GM08714 (cell line): ENCODE data around the gene OCA2.
"Not testable (repeated sequence)": the region's sequence is repeated elsewhere in the genome, so short reads cannot be mapped to it uniquely, and the experiment has no call there.

Source experiments
- H3K4me3 ChIP-seq: fragments of 200-500 bp; sonication (Bioruptor generic); 2 replicates; pipeline ENCODE4 v1.5.1; 2014; ENCODE audit warnings: mild to moderate bottlenecking, low read length, inconsistent platforms
- ZNF274 ChIP-seq: IDR thresholded peaks from 2 replicates; pipeline ENCODE4 v1.6.1; 2012; ENCODE audit warnings: mild to moderate bottlenecking, low read depth, low read length

Gene OCA2

DNA sequence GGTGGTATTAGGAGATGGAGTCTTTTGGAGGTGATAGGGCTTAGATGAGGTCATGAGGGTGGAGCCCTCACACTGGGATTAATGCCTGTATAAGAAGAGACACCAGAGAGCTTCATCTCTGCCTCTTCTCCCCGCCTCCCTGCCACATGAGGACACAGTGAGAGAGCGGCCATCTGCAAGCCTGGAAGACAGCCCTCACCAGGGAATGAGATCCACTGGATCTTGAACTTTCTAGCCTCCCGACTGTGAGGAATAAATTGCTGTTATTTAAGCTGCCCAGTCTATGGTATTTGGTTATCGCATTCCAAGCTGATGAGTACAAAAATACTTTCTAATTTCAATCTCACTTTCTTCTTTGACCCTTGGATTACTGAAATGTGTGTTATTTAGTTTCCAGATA is 121.4 kb downstream of the OCA2 start:
- H3K4me3 ChIP-seq: no peak overlapping the region
- TF ChIP-seq ZNF274: no peak

DNA sequence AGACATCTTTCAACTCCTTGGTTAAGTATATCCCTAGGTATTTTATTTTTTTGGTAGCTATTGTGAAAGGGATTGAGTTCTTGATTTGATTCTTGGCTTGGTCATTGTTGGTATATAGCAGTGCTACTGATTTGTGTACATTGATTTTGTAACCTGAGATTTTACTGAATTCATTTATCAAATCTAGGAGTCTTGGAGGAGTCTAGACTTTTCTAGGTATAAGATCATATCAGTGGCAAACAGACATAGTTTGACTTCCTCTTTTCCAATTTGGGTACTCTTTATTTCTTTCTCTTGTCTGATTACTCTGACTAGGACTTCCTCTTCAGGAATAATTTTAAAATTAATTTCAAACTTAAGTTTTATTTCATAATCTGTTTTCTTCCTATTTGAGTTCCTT is 125.2 kb downstream of the OCA2 start:
- TF ChIP-seq ZNF274: no peak
- H3K4me3 ChIP-seq: no peak overlapping the region

DNA sequence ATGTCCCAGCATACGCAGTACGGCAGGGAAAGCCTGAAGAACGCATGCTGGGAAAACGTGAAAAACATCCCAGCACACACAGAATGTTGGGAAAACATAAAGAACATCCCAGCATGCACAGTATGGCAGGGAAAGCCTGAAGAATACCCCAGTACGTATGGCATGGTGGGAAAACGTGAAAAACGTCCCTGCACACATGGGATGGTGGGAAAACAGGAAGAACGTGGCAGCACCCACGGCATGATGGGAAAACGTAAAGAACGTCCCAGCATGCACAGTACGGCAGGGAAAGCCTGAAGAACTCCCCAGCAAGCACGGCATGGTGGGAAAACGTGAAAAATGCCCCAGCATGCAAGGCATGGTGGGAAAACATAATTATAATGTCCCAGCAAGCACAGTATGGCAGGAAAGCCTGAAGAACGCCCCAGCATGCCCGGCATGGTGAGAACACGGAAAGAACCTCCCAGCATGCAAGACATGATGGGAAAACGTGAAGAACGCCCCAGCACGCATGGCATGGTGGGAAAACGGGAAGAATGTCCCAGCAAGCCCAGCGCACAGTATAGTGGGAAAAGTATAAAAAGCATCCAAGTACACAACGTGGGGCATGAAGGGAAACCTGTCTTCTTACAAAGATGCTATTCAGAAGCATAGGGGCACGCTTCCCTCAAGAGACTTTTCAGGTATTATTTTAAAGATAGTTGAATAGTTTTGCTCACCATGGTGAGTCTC is 128.3 kb downstream of the OCA2 start:
- TF ChIP-seq ZNF274: no peak
- H3K4me3 ChIP-seq: no peak overlapping the region

DNA sequence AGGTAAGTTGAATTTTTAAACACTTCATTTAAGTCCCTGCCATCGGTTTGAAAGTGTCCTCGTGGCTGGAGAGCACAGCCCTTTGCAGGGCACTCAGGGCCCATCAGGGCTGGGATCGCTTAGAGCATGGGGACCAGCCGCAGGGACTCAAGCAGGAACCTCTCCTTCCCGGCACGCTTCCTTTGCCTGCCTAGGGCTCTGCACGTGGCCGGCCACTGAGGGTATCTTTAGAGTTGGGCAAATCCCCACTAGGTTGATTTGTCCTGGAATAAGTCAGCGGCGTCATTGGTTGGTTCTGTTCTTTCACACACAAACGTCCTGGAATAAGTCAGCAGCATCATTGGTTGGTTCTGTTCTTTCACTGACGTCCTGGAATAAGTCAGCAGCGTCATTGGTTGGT is 131.6 kb downstream of the OCA2 start:
- no peak overlapping the region for H3K4me3 ChIP-seq
- no peak for TF ChIP-seq ZNF274

DNA sequence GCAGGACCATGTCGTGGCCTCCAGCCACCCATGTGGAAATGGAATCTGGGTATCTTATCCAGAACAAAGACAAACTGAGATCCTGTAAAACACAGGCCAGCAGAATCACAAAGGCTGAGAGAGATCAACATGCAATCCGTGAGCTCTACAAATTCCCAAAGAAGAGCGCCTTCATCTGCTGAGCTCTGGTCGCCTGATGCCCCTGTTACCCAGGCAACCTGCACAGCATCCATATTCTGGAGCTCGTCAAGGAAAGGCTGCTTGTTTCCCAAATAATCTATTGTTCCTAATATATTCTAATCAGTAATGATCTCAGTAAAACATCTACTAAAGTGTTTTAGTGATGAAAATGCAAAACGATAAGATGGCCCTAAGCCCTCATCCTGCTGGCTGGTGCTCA is 133.6 kb downstream of the OCA2 start:
- H3K4me3 ChIP-seq: no peak overlapping the region
- no peak for TF ChIP-seq ZNF274

DNA sequence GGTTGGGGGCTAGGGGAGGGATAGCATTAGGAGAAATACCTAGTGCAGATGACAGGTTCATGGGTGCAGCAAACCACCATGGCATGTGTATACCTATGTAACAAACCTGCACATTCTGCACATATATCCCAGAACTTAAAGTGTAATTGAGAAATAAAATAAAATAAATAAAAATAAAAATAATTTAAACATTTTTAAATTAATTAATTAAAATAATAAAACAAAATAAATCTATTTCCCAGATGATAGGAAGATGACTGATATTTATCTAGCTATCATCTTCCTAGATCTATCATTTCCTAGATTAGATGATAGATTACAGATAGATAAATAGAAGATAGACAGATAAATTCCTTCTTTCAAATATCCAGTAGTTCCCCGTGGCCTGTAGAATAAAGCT is 137.3 kb downstream of the OCA2 start:
- no peak for TF ChIP-seq ZNF274
- H3K4me3 ChIP-seq: no peak overlapping the region

DNA sequence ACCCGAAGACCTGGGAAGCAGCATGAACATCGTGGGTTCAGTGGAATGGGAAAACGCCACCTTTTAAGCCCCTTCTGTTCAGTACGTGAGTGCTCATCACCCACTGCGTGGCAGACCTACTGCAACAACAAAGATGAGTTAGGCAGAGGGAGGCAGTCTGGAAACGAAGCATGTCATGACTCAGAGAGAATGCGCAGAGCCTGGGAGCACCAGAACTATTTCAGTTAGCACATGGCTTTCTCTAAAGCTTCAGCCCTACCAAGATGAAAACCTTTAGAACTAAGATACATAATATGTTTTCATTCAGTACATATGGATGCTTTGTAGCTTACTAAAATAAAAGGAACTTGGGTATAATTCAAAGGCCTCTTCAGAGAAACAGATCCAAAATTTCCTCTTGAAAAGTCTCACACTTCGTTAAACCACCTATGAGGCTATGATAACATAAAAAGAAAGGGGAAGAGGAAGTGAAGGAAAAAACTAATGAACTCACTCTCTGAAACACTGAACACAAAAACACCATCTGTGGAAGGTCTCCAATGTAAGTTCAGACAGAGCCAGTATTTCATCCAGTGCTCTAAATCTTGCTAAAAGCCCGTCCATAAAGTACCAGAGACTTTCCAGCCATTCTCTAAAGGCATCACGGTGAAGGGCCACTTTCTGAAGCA is 140.1 kb downstream of the OCA2 start:
- TF ChIP-seq ZNF274: no peak
- H3K4me3 ChIP-seq: no peak overlapping the region

DNA sequence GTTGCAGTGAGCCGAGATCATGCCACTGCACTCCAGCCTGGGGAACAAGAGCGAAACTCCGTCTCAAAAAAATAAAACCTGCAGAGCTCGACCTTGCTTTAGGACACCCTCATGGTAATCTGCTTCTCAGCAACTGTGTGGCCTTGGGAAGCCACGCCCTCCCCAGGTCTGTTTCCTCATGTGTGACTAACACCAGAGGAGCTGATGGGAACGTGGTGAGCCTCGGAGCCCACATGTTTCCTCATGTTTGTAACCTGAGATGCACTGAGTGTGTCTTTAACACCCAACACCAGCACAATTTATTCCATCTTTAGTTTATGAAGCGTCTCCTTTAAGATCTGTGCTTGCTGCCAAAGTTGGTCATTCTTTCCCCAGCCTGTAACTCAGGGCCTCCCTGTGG is 142.8 kb downstream of the OCA2 start:
- no peak overlapping the region for H3K4me3 ChIP-seq
- TF ChIP-seq ZNF274: no peak

DNA sequence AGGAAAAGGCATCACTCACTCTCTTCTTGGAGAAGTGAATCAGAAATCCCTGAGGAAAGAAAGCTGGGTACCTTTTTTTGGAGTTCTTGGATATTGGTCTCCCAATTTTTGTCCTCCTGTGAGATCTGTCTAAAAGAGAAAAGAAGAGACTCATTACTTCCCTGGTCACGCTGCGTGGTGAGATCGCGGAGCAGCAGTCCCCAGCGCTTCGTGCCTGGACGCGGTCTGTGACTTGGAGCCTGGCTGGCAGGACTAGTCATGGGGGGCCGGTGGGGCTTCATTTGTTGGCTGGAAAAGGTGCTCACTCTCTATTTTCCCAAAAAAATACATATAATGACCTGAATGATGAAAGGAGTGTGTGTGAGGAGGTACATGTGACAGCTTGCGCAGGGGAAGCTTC is 144.0 kb downstream of the OCA2 start:
- no peak overlapping the region for H3K4me3 ChIP-seq
- no peak for TF ChIP-seq ZNF274

DNA sequence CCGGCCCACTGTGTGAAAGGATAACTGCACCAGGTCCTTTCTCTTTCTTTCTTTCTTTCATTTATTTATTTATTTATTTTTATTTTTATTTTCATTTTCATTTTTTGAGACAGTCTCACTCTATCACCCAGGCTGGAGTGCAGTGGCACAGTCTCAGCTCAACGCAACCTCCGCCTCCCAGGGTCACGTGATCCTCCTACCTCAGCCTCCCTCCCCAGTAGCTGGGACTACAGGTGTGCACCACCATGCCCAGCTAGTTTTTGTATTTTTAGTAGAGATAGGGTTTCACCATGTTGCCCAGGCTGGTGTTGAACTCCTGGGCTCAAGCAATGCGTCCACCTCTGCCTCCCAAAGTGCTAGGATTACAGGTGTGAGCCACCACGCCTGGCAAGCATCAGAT is 146.5 kb downstream of the OCA2 start:
- not testable (repeated sequence) for H3K4me3 ChIP-seq

DNA sequence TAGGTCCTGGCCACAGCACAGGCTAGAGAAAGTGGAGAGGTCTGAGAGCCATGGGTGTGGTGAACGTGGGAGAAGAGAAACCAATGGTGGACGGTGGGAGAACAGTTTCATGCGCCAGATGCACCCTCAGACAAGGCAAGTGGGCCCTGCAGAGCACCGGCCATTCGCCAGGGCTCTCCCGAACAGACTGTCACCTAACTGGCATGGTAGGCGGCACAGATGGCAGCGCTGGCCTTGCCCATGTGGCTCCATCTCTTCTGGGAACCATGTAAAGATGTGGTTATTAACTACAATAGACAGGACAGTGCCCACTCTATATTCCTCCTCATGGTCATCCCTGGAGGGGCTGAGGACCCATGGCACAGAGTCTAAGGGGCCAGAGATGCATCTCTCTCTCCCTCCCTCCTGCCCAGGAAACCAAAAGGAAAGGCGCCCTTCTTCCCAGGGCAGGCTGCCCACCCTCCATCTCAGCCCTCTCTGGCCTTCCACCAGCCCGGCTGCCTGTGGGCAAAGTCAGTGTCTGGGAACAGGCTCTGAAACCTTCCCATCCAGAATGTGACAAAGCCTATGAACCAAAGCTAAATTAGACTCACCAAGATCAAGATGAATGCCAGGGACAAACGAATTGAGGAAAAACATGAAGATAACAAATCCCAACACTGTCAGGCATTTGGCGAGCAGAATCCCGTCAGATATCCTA is 147.8 kb downstream of the OCA2 start:
- TF ChIP-seq ZNF274: no peak
- H3K4me3 ChIP-seq: no peak overlapping the region

DNA sequence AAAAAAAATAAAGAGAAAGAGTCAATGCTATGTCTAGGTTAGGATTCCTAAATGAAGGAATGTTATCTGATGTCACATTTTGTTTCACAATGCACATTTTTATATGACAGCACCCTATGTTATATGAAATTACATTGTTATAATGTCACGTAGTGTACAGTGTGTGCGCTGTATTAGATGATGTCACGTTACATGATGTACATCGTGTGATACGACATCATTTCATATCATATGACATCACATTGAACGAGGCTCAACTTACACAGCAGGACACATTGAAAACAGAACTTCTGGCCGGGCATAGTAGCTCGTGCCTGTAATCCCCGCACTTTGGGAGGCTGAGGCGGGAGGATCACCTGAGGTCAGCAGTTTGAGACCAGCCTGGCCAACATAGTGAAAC is 150.0 kb downstream of the OCA2 start:
- no peak overlapping the region for H3K4me3 ChIP-seq
- TF ChIP-seq ZNF274: no peak

DNA sequence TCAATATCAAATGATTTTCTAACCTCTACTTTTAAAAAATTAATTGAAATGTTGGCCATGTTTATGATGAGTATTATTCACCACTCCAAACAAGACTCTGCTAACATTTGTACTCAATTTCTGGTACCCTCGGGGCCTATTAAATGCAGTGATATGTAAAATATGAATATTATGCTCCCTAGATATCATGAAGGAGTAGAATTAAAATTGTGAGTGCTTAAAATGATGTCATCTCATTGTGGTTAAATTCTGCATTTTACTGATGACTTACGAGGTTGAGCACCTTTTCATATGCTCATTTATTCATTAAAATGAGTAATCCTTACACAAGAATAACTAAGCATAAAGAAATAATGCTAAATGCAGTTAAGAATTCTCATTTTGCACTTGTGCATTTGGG is 159.9 kb downstream of the OCA2 start:
- TF ChIP-seq ZNF274: no peak
- H3K4me3 ChIP-seq: no peak overlapping the region

DNA sequence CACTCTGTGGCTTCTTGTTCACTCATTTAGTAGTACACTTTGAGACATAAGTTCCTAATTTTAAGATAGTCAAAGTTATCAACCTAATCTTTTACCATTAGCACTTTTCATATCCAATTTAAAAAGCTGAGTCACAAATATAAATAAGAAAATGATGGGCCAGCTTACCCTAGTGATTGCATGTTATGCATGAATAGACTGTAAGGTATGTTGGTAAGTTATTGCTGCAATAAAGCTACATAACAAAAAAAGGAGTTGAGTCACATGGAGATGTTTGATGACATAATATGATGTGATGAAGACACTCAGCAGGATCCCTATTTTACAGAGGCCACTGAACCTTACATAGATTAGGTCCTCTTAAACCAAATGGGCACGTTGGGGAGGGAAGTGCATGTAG is 161.3 kb downstream of the OCA2 start:
- no peak overlapping the region for H3K4me3 ChIP-seq
- TF ChIP-seq ZNF274: no peak

DNA sequence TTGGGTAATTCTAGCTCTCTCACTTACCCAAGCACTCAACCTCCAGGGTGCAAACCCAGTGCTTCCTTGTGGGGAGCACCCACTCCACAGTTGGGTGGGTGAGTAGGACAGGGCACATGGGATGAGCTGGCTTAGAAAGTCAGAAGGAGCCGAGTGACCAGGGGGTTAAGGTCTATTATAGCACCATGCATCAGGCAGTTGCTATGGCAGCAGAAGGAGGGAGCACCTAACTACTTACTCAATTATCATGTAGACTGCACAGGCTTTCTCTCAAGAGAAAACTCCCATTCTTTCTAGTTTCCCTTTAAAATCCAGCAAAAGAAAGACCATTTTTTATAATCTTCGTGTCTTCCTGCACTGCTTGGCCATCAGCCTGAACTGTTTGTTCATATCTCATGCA is 163.0 kb downstream of the OCA2 start:
- no peak overlapping the region for H3K4me3 ChIP-seq
- no peak for TF ChIP-seq ZNF274
